ENCODE data around the gene FOSB. TPM values are rescaled to one million over a fixed set of nuclear protein-coding genes. Genes with fewer than 3 reads are reported as not detected.

The FOSB gene
- total RNA-seq, 2 donors from 2014 or later: 17.8 to 19.7 TPM

DNA sequence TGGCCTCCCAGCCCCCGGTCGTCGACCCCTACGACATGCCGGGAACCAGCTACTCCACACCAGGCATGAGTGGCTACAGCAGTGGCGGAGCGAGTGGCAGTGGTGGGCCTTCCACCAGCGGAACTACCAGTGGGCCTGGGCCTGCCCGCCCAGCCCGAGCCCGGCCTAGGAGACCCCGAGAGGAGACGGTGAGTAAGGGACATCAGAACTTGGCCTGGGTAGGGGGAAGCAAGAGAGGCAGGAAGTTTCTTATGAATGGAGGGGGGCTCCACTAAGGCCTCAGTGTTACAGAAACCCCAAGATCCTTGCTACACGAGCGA is 2.9 kb downstream of the FOSB start:
- H3K9me3 ChIP-seq: no peaks in the 10 kb centered on the region
- H3K27me3 ChIP-seq: no peaks in the 10 kb centered on the region
- peaks cover 0 to 35% of the 10 kb centered on the region in 2 donors for H3K4me1 ChIP-seq
- no peak overlapping the region for H3K27ac ChIP-seq
- TF ChIP-seq, protein P1, sequence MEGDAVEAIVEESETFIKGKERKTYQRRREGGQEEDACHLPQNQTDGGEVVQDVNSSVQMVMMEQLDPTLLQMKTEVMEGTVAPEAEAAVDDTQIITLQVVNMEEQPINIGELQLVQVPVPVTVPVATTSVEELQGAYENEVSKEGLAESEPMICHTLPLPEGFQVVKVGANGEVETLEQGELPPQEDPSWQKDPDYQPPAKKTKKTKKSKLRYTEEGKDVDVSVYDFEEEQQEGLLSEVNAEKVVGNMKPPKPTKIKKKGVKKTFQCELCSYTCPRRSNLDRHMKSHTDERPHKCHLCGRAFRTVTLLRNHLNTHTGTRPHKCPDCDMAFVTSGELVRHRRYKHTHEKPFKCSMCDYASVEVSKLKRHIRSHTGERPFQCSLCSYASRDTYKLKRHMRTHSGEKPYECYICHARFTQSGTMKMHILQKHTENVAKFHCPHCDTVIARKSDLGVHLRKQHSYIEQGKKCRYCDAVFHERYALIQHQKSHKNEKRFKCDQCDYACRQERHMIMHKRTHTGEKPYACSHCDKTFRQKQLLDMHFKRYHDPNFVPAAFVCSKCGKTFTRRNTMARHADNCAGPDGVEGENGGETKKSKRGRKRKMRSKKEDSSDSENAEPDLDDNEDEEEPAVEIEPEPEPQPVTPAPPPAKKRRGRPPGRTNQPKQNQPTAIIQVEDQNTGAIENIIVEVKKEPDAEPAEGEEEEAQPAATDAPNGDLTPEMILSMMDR (IDR thresholded peaks at IDR 0.05): no peak
- H3K4me3 ChIP-seq: no peak overlapping the region
- no peak for DNase-seq (ENCODE audit: low spot score)
- no peaks in the 10 kb centered on the region for H3K36me3 ChIP-seq

DNA sequence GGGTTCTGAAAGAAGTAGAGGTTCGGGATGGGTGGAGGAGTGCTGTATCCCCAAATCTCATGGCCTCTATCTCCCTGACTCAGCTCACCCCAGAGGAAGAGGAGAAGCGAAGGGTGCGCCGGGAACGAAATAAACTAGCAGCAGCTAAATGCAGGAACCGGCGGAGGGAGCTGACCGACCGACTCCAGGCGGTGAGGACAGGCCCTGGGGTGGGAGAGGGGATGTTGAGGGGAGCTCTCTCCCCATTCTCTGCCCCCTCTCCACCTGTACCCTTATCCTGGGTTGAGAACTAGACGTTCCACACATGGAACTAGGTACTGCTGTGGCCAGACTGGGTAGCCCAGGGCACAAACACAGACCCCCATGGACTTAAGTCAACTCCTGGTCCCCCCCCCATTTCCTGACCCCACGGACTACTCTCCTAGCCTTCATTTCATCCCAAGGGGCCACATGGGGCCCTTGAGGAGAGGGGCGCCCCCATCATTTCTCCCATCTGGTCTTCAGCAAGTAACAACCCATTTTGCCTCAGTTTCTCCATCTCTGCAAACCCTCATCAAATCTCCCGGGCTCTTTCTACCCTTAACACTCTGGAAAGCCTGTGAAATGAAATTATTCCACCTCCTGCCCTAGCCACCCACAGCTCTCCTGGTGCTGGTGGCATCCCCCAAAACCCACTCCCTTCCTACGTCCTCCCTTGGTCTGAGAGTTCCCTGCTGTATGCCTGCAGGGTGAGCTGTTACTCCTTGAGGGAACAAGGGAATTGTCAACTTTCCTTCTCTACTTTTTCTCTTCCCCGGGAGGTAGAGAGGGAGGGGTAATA is 3.5 kb downstream of the FOSB start:
- H3K4me3 ChIP-seq: no peak overlapping the region
- H3K27ac ChIP-seq: no peak overlapping the region
- H3K36me3 ChIP-seq: no peaks in the 10 kb centered on the region
- peaks cover 0 to 35% of the 10 kb centered on the region in 2 donors for H3K4me1 ChIP-seq
- DNase-seq (ENCODE audit: low spot score): no peak
- TF ChIP-seq, protein P1 (IDR thresholded peaks at IDR 0.05): no peak
- no peaks in the 10 kb centered on the region for H3K9me3 ChIP-seq
- no peaks in the 10 kb centered on the region for H3K27me3 ChIP-seq

DNA sequence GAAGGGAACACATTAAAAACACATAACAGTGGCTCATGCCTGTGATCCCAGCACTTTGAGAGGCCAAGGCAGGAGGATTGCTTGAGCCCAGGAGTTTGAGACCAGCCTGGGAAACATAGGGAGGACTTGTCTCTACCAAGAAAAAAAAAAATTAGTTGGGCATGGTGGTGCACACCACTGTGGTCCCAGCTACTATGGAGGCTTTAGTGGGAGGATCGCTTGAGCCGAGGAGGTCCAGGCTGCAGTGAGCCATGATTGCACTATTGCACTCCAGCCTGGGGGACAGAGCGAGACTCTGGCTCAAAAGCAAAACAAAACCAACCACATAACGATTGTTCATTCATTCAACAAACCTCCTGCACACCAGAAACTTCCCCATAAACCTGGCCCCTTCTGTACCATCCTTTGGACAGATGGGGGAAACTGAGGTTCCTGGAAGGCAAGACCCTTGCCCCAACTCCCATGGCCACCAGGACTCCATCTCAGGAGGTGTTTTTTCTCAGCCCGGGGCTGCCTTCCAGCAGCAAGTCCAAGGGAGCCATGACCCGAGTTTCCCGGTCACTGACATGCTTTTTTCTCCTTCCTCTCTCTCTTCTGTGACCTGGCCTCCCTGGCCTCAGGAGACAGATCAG is 4.3 kb downstream of the FOSB start:
- Histone ChIP-seq H3K4me1 (peaks cover 0 to 33% of the 10 kb centered on the region in 2 donors), H3K27me3 (no peaks in the 10 kb centered on the region), H3K9me3 (no peaks in the 10 kb centered on the region), H3K36me3 (no peaks in the 10 kb centered on the region), H3K27ac (peak overlapping the region in 1 of 2 donors; percentile 52), H3K4me3 (peak overlapping the region in 1 of 2 donors; percentile 25)
- TF ChIP-seq, protein P1 (IDR thresholded peaks at IDR 0.05): no peak
- no peak for DNase-seq (ENCODE audit: low spot score)

DNA sequence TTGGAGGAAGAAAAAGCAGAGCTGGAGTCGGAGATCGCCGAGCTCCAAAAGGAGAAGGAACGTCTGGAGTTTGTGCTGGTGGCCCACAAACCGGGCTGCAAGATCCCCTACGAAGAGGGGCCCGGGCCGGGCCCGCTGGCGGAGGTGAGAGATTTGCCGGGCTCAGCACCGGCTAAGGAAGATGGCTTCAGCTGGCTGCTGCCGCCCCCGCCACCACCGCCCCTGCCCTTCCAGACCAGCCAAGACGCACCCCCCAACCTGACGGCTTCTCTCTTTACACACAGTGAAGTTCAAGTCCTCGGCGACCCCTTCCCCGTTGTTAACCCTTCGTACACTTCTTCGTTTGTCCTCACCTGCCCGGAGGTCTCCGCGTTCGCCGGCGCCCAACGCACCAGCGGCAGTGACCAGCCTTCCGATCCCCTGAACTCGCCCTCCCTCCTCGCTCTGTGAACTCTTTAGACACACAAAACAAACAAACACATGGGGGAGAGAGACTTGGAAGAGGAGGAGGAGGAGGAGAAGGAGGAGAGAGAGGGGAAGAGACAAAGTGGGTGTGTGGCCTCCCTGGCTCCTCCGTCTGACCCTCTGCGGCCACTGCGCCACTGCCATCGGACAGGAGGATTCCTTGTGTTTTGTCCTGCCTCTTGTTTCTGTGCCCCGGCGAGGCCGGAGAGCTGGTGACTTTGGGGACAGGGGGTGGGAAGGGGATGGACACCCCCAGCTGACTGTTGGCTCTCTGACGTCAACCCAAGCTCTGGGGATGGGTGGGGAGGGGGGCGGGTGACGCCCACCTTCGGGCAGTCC is 5.0 kb downstream of the FOSB start:
- H3K27me3 ChIP-seq: no peaks in the 10 kb centered on the region
- peak overlapping the region in 1 of 2 donors; percentile 52 for H3K27ac ChIP-seq
- H3K9me3 ChIP-seq: no peaks in the 10 kb centered on the region
- H3K4me1 ChIP-seq: peaks cover 0 to 32% of the 10 kb centered on the region in 2 donors
- H3K4me3 ChIP-seq: peak overlapping the region in 1 of 2 donors; percentile 25
- no peak for DNase-seq (ENCODE audit: low spot score)
- H3K36me3 ChIP-seq: no peaks in the 10 kb centered on the region
- TF ChIP-seq, protein P1 (IDR thresholded peaks at IDR 0.05): no peak

DNA sequence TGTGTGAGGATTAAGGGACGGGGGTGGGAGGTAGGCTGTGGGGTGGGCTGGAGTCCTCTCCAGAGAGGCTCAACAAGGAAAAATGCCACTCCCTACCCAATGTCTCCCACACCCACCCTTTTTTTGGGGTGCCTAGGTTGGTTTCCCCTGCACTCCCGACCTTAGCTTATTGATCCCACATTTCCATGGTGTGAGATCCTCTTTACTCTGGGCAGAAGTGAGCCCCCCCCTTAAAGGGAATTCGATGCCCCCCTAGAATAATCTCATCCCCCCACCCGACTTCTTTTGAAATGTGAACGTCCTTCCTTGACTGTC is 5.5 kb downstream of the FOSB start:
- no peak overlapping the region for H3K4me3 ChIP-seq
- no peaks in the 10 kb centered on the region for H3K36me3 ChIP-seq
- no peaks in the 10 kb centered on the region for H3K9me3 ChIP-seq
- H3K4me1 ChIP-seq: peaks cover 0 to 33% of the 10 kb centered on the region in 2 donors
- DNase-seq (ENCODE audit: low spot score): no peak
- no peak overlapping the region for H3K27ac ChIP-seq
- TF ChIP-seq, protein P1 (IDR thresholded peaks at IDR 0.05): no peak
- no peaks in the 10 kb centered on the region for H3K27me3 ChIP-seq

Measured in right atrium auricular region (tissue), 2 donors.